Naive thymus-derived CD4-positive, alpha-beta T cell (primary cell): ENCODE measurements around the gene PIGT. TPM values are rescaled to one million over a fixed set of nuclear protein-coding genes. Genes with fewer than 3 reads are reported as not detected.
A peak's percentile ranks its signal among the peaks of the same experiment; 100 is the strongest.

Experiments used
- ATAC-seq: fragments of 150-1000 bp; cut with Tn5 transposase; 2 replicates; pipeline ENCODE4 v1.10.0; 2021; ENCODE audit warnings: mild to moderate bottlenecking, moderate library complexity
- CTCF ChIA-PET: fragments of 350-600 bp; sonication (Branson Sonifier 250); formaldehyde crosslinking; loops from one replicate; lab custom pipeline; 2021; ENCODE audit warnings: antibody characterized with exemption; lab: Charles Lee
- POLR2A ChIA-PET: fragments of 350-600 bp; sonication (Branson Sonifier 250); formaldehyde crosslinking; loops from one replicate; lab custom pipeline; 2021; ENCODE audit warnings: antibody characterized with exemption, inconsistent platforms; lab: Charles Lee
- DNase-seq, 9 donors: peaks; one replicate each; pipeline versions ENCODE4 v3.0.0 to v3.0.0-alpha.2; 2020 to 2022; ENCODE audit warnings: mixed read lengths in 1 of 9
- H3K27ac ChIP-seq: one replicate; pipeline ENCODE4 v1.7.0; 2013; ENCODE audit warnings: mild to moderate bottlenecking, low read depth, low read length, moderate library complexity
- H3K27me3 ChIP-seq, 2 donors: one replicate each; pipeline ENCODE4 v1.7.0; 2013; ENCODE audit warnings: low read length in 2 of 2, mild to moderate bottlenecking in 2 of 2, moderate library complexity in 2 of 2; ENCODE audit not compliant: control insufficient read depth in 2 of 2, insufficient read depth in 2 of 2
- H3K36me3 ChIP-seq, 3 experiments: 1 replicate in 2 of 3; 2 replicates in 1 of 3; pipeline ENCODE4 v1.7.0; 2013; ENCODE audit warnings: low read length in 3 of 3, mild to moderate bottlenecking in 3 of 3, moderate library complexity in 1 of 3; ENCODE audit not compliant: insufficient read depth in 3 of 3, control insufficient read depth in 2 of 3
- H3K4me1 ChIP-seq, 2 donors: one replicate each; pipeline ENCODE4 v1.7.0; 2013; ENCODE audit warnings: low read length in 2 of 2, mild to moderate bottlenecking in 2 of 2, moderate library complexity in 1 of 2; ENCODE audit not compliant: control insufficient read depth in 2 of 2, insufficient read depth in 2 of 2
- H3K4me3 ChIP-seq: 2 replicates; pipeline ENCODE4 v1.7.0; 2013; ENCODE audit warnings: mild to moderate bottlenecking, low read length
- H3K9me3 ChIP-seq, 3 experiments: 1 replicate in 2 of 3; 2 replicates in 1 of 3; pipeline ENCODE4 v1.7.0; 2013; ENCODE audit warnings: low read length in 3 of 3; ENCODE audit not compliant: control insufficient read depth in 2 of 3
- H3K27ac Mint-ChIP-seq, 9 donors: one replicate each; pipeline ENCODE4 v1.8.0; 2020 to 2022; ENCODE audit warnings: mixed read lengths in 9 of 9, mild to moderate bottlenecking in 8 of 9, moderate library complexity in 5 of 9, inconsistent platforms in 2 of 9
- H3K27me3 Mint-ChIP-seq, 5 donors: one replicate each; pipeline ENCODE4 v1.8.0; 2021 to 2022; ENCODE audit warnings: mixed read lengths in 5 of 5, mild to moderate bottlenecking in 1 of 5
- H3K36me3 Mint-ChIP-seq, 5 donors: one replicate each; pipeline ENCODE4 v1.8.0; 2020 to 2022; ENCODE audit warnings: mixed read lengths in 5 of 5, mild to moderate bottlenecking in 3 of 5, inconsistent platforms in 1 of 5
- H3K4me1 Mint-ChIP-seq, 7 donors: one replicate each; pipeline ENCODE4 v1.8.0; 2020 to 2022; ENCODE audit warnings: mixed read lengths in 7 of 7, mild to moderate bottlenecking in 3 of 7, inconsistent platforms in 1 of 7
- H3K4me3 Mint-ChIP-seq, 10 donors: one replicate each; pipeline ENCODE4 v1.8.0; 2020 to 2022; ENCODE audit warnings: mild to moderate bottlenecking in 10 of 10, mixed read lengths in 10 of 10, moderate library complexity in 6 of 10, inconsistent platforms in 2 of 10
- H3K9me3 Mint-ChIP-seq, 11 donors: one replicate each; pipeline ENCODE4 v1.8.0; 2020 to 2022; ENCODE audit warnings: mixed read lengths in 11 of 11, mild to moderate bottlenecking in 4 of 11, inconsistent platforms in 1 of 11, moderate library complexity in 1 of 11
- intact Hi-C, 2 donors: fragments of 100-400 bp; cut with micrococcal nuclease; formaldehyde crosslinking; loops; one replicate each; pipeline ENCODE4 v1.15.1; 2023
- polyA plus RNA-seq, 2 donors: library from polyadenylated mRNA; unstranded; fragments of 300-500 nt; fragmentation: Illumina TruSeq; gene quantifications; one replicate each; pipeline ENCODE4 v1.2.3, GENCODE V29; 2021
- total RNA-seq, 6 experiments: library from RNA in 5 of 6; stranded (reverse) in 5 of 6; gene quantifications; 1 replicate in 5 of 6; 2 replicates in 1 of 6; pipeline ENCODE4 v1.2.3 and lab custom pipeline; 2021 to 2026

PIGT gene
- total and polyA plus RNA-seq, 7 experiments from 2014 or later, result 78.7 to 140 (median 85.0) TPM

DNA sequence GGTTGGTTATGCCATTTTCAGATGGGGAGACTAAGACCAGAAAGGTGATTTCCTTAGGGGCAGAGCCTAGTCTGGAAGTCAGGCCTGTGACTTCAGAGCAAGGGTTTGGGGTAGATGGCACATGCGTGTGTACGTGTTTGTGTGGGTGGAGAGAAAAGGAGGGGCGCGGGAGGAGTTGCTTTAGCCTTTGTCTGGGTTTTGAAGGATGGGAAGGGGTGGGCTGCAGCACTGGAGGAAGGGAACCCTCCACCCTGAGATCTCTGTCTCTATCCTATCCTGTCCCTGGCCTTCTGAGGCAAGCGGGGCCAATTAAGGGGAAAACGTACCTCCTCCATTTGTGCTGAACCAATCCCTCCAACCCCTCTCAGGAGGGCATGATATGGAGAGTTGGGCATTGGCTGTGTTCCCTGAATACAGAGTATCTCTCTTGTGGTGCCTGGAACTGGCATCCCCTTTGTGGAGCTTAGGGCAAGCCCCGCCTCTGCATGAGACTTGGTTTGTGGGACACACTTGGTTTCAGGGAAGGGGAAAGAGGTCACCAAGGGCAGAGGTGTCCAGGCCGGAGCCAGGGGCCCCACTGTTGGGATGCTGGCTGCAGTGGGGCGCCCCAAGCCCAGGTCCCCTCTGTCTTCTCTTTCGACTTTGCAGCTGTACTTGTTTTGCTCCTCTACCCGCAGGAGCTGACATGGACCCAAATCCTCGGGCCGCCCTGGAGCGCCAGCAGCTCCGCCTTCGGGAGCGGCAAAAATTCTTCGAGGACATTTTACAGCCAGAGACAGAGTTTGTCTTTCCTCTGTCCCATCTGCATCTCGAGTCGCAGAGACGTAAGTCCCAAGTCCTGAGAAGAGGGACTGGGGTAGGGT is 7.9 kb upstream of the PIGT start, which contains the start of gene DBNDD2:
TSS of gene DBNDD2 (plus strand) at position 507 of the 863 bp plus-strand sequence. CDS start at position 686, 179 bp downstream.
- Mint-ChIP-seq H3K36me3 (peaks cover 0 to 10% (median 8%) of the 10 kb centered on the region in 5 donors), H3K4me3 (peak within 1 kb of the TSS; percentile 67 to 92 (median 83)), H3K27ac (peak within 1 kb of the TSS; percentile 51 to 91 (median 79)), H3K4me1 (peaks cover 5 to 27% (median 21%) of the 10 kb centered on the region in 7 donors), H3K9me3 (no peaks in the 10 kb centered on the region), H3K27me3 (peaks cover 0 to 19% (median 0%) of the 10 kb centered on the region in 5 donors)
- Histone ChIP-seq H3K4me3 (peak within 1 kb of the TSS; percentile 71), H3K27me3 (no peaks in the 10 kb centered on the region), H3K36me3 (peaks cover 0 to 19% (median 0%) of the 10 kb centered on the region in 3 experiments), H3K4me1 (peaks cover 0 to 7% of the 10 kb centered on the region in 2 donors), H3K27ac (peak within 1 kb of the TSS; percentile 74), H3K9me3 (no peaks in the 10 kb centered on the region)
- intact Hi-C loops, result loop anchor here in 1 of 2 donors (1.0 to 2.0 kb wide), 2 partner anchors 35 to 45 kb away; partner anchors contain the start of gene SYS1
- POLR2A ChIA-PET, result interaction anchor here (0.7 to 4.8 kb wide), 4 partner anchors 8 to 45 kb away, joined by 4 to 49 read pairs (median 16); partner anchors contain the start of genes PIGT and SYS1
- CTCF ChIA-PET, result interaction anchor here (1.3 to 2.0 kb wide), 4 partner anchors 29 to 45 kb away, joined by 4 to 9 read pairs (median 4); partner anchors contain the start of gene SYS1
- peak; percentile 56 for ATAC-seq
- peak in 4 of 9 donors; percentile 14 to 69 (median 25) for DNase-seq

- Mint-ChIP-seq H3K4me3 (peak overlapping the region in 7 of 10 donors; percentile 5 to 62 (median 28)), H3K9me3 (no peaks in the 10 kb centered on the region), H3K27ac (peak overlapping the region in 7 of 9 donors; percentile 51 to 90 (median 78)), H3K27me3 (peaks cover 0 to 19% (median 0%) of the 10 kb centered on the region in 5 donors), H3K4me1 (peaks cover 5 to 27% (median 21%) of the 10 kb centered on the region in 7 donors), H3K36me3 (peaks cover 0 to 10% (median 8%) of the 10 kb centered on the region in 5 donors)
- no peak overlapping the region for H3K4me3 ChIP-seq
- peak overlapping the region; percentile 74 for H3K27ac ChIP-seq
- no peaks in the 10 kb centered on the region for H3K9me3 ChIP-seq
- peak; percentile 43 for ATAC-seq
- peaks cover 0 to 7% of the 10 kb centered on the region in 2 donors for H3K4me1 ChIP-seq
- ChIA-PET POLR2A (interaction anchor here (0.7 to 4.8 kb wide), 4 partner anchors 7 to 46 kb away, joined by 4 to 49 read pairs (median 16); partner anchors contain the start of genes PIGT and SYS1), CTCF (interaction anchor here (1.3 to 2.0 kb wide), 2 partner anchors 28 to 32 kb away, joined by 4 read pairs; no protein-coding TSS in a partner anchor)
- peak in 1 of 9 donors; percentile 32 for DNase-seq
- peaks cover 0 to 19% (median 0%) of the 10 kb centered on the region in 3 experiments for H3K36me3 ChIP-seq
- H3K27me3 ChIP-seq, result no peaks in the 10 kb centered on the region
- intact Hi-C loops, result no loop called here
Observed at GRCh38 chr20:45408646-45409213, 7.2 kb upstream of the PIGT start.

GRCh38 chr20:45409521-45410272 is 6.2 kb upstream of the PIGT start:
- peak overlapping the region in 2 of 9 donors; percentile 14 to 23 for H3K27ac Mint-ChIP-seq
- ChIA-PET CTCF (interaction anchor here (1.2 to 1.9 kb wide), 2 partner anchors 28 to 44 kb away, joined by 3 to 6 read pairs; no protein-coding TSS in a partner anchor), POLR2A (interaction anchor here (0.7 to 2.8 kb wide), 3 partner anchors 36 to 1339 kb away, joined by 3 to 10 read pairs (median 6); partner anchors contain the start of gene SYS1)
- H3K27me3 ChIP-seq, result no peaks in the 10 kb centered on the region
- intact Hi-C loops, result loop anchor here in 1 of 2 donors (10.0 kb wide), 1 partner anchor 445 kb away; the partner anchor contains the start of genes ACOT8 and ZSWIM3
- peaks cover 0 to 7% of the 10 kb centered on the region in 2 donors for H3K4me1 ChIP-seq
- no peaks in the 10 kb centered on the region for H3K9me3 ChIP-seq
- no peak overlapping the region for H3K27ac ChIP-seq
- peaks cover 0 to 14% (median 0%) of the 10 kb centered on the region in 5 donors for H3K27me3 Mint-ChIP-seq
- H3K36me3 ChIP-seq, result peaks cover 0 to 19% (median 0%) of the 10 kb centered on the region in 3 experiments
- H3K4me1 Mint-ChIP-seq, result peaks cover 2 to 31% (median 22%) of the 10 kb centered on the region in 7 donors
- no peak overlapping the region for H3K4me3 ChIP-seq
- H3K4me3 Mint-ChIP-seq, result no peak overlapping the region
- H3K9me3 Mint-ChIP-seq, result no peaks in the 10 kb centered on the region
- no peak for DNase-seq
- H3K36me3 Mint-ChIP-seq, result peaks cover 0 to 10% (median 8%) of the 10 kb centered on the region in 5 donors
- no peak for ATAC-seq

DNA sequence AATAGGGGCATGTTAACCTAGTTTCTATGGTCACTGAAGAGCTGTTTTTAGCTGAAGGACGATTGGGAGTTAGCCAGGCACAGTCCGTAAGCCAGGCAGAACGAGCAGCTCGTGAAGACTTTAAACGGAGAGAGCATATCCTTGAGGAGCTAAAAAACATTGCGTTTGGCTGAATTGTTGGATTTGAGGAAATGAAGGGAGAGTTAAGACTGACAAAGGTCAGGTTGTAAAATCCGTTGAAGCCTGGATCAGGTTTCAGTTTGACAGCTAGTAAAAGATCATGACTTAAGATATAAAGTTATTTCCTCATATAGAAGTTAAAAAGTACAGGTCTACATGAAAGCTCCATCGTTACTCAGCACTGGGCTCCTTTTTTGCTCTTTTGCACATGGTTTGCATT is 5.1 kb upstream of the PIGT start:
- Histone ChIP-seq H3K4me3 (no peak overlapping the region), H3K9me3 (no peaks in the 10 kb centered on the region), H3K27me3 (no peaks in the 10 kb centered on the region), H3K36me3 (peaks cover 0 to 19% (median 0%) of the 10 kb centered on the region in 3 experiments), H3K4me1 (peaks cover 6 to 7% of the 10 kb centered on the region in 2 donors), H3K27ac (no peak overlapping the region)
- no peak overlapping the region for H3K4me3 Mint-ChIP-seq
- DNase-seq, result no peak
- H3K36me3 Mint-ChIP-seq, result peaks cover 0 to 10% (median 8%) of the 10 kb centered on the region in 5 donors
- ATAC-seq, result no peak
- peak overlapping the region in 1 of 9 donors; percentile 40 for H3K27ac Mint-ChIP-seq
- intact Hi-C loops, result loop anchor here in 1 of 2 donors (10.0 kb wide), 1 partner anchor 444 kb away; the partner anchor contains the start of genes ACOT8 and ZSWIM3
- H3K9me3 Mint-ChIP-seq, result no peaks in the 10 kb centered on the region
- CTCF ChIA-PET, result interaction anchor here (1.2 to 1.9 kb wide), 3 partner anchors 26 to 48 kb away, joined by 3 to 6 read pairs (median 5); partner anchors contain the start of gene SYS1
- peaks cover 0 to 6% (median 0%) of the 10 kb centered on the region in 5 donors for H3K27me3 Mint-ChIP-seq
- POLR2A ChIA-PET, result interaction anchor here (0.7 to 2.8 kb wide), 5 partner anchors 36 to 48 kb away, joined by 3 to 10 read pairs (median 3); partner anchors contain the start of gene SYS1
- H3K4me1 Mint-ChIP-seq, result peaks cover 10 to 36% (median 27%) of the 10 kb centered on the region in 7 donors

DNA sequence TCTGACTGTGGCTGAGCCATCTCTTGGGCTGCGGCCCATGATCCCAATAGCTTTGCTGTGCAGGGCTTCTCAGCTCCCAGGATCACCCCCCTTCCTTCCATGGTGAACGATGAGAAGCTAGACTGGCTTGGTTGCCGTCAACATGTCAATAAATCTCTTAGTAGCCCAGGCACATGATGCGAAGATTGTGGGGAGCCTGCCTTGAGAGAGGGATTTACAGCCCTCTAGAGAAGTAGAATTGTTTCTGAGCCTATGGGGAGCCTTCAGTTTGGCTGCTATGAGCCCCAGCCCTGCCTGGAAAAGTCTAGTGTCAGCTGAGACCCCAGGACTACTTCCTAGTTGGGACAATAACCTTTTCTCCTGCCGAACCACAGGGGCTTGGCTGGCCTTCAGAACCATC is 3.3 kb upstream of the PIGT start:
- ATAC-seq, result no peak
- H3K4me1 Mint-ChIP-seq, result peaks cover 10 to 46% (median 34%) of the 10 kb centered on the region in 7 donors
- Histone ChIP-seq H3K27me3 (no peaks in the 10 kb centered on the region), H3K4me1 (peaks cover 12 to 19% of the 10 kb centered on the region in 2 donors), H3K4me3 (no peak overlapping the region), H3K9me3 (no peaks in the 10 kb centered on the region), H3K36me3 (peaks cover 0 to 19% (median 0%) of the 10 kb centered on the region in 3 experiments), H3K27ac (no peak overlapping the region)
- no peak for DNase-seq
- ChIA-PET CTCF (interaction anchor here (0.6 to 2.5 kb wide), 3 partner anchors 40 to 782 kb away, joined by 5 to 18 read pairs (median 7); no protein-coding TSS in a partner anchor), POLR2A (interaction anchor here (1.1 to 2.1 kb wide), 7 partner anchors 16 to 49 kb away, joined by 3 to 10 read pairs (median 4); partner anchors contain the start of gene SYS1)
- intact Hi-C loops, result loop anchor here in 1 of 2 donors (10.0 kb wide), 1 partner anchor 442 kb away; the partner anchor contains the start of genes ACOT8 and ZSWIM3
- H3K27ac Mint-ChIP-seq, result peak overlapping the region in 2 of 9 donors; percentile 33 to 71
- no peaks in the 10 kb centered on the region for H3K9me3 Mint-ChIP-seq
- H3K4me3 Mint-ChIP-seq, result no peak overlapping the region
- peaks cover 0 to under 1% (median 0%) of the 10 kb centered on the region in 5 donors for H3K27me3 Mint-ChIP-seq
- H3K36me3 Mint-ChIP-seq, result peaks cover 0 to 10% (median 8%) of the 10 kb centered on the region in 5 donors
